MCF 10A (cell line): Measurements from ENCODE around the gene KRTAP10-6. TPM values are rescaled to one million over a fixed set of nuclear protein-coding genes. Genes with fewer than 3 reads are reported as not detected.
"Not testable (repeated sequence)": the region's sequence is repeated elsewhere in the genome, so short reads cannot be mapped to it uniquely, and the experiment has no call there.

ENCODE experiments used
- BruUV-seq: library from RNA; stranded (reverse); fragments of 400-500 nt; replicated peaks from 2 replicates; lab custom pipeline; 2021; lab: Mats Ljungman, UMichigan
- CTCF ChIA-PET: fragments of 300-600 bp; sonication (Branson Sonifier 250); formaldehyde crosslinking; extraction: SDS; loops from one replicate; lab custom pipeline; 2021; ENCODE audit warnings: antibody characterized with exemption, inconsistent platforms; lab: Yijun Ruan, JAX
- POLR2A ChIA-PET: fragments of 300-600, 350-650 bp; sonication (Branson Sonifier 250); formaldehyde crosslinking; extraction: SDS; loops from one replicate; lab custom pipeline; 2020; ENCODE audit warnings: antibody characterized with exemption, inconsistent platforms; lab: Yijun Ruan, JAX
- DNase-seq: peaks from one replicate; pipeline ENCODE4 v3.0.0-alpha.2; 2018; ENCODE audit not compliant: unreplicated experiment
- H3K27ac Mint-ChIP-seq: one replicate; pipeline ENCODE4 v1.8.0; 2022; ENCODE audit warnings: mild to moderate bottlenecking, low read depth, mixed read lengths; ENCODE audit not compliant: unreplicated experiment
- H3K27me3 Mint-ChIP-seq: one replicate; pipeline ENCODE4 v1.8.0; 2022; ENCODE audit warnings: mixed read lengths; ENCODE audit not compliant: insufficient read depth, unreplicated experiment
- H3K36me3 Mint-ChIP-seq: one replicate; pipeline ENCODE4 v1.8.0; 2022; ENCODE audit warnings: mild to moderate bottlenecking, moderate library complexity, mixed read lengths; ENCODE audit not compliant: insufficient read depth, unreplicated experiment
- H3K4me1 Mint-ChIP-seq: one replicate; pipeline ENCODE4 v1.8.0; 2022; ENCODE audit warnings: mixed read lengths; ENCODE audit not compliant: insufficient read depth, unreplicated experiment
- H3K4me3 Mint-ChIP-seq: one replicate; pipeline ENCODE4 v1.8.0; 2022; ENCODE audit warnings: mild to moderate bottlenecking, moderate library complexity, mixed read lengths; ENCODE audit not compliant: unreplicated experiment
- H3K9me3 Mint-ChIP-seq: one replicate; pipeline ENCODE4 v1.8.0; 2022; ENCODE audit warnings: mixed read lengths; ENCODE audit not compliant: unreplicated experiment
- intact Hi-C: fragments of 100-400 bp; cut with micrococcal nuclease; formaldehyde crosslinking; loops from 2 replicates; pipeline ENCODE4 v1.14.1; 2022
- total RNA-seq: library from RNA; stranded (reverse); gene quantifications from 2 replicates; pipeline ENCODE4 v1.2.3, GENCODE V29; 2022
- TF ChIP-seq, protein P1 (sequence below): fragments of 200-600 bp; IDR thresholded peaks from one replicate; pipeline ENCODE4 v1.8.0; 2022; ENCODE audit warnings: antibody characterized with exemption, mild to moderate bottlenecking; ENCODE audit not compliant: unreplicated experiment

Gene KRTAP10-6
- total RNA-seq, 1 experiment from 2014 or later: not detected

DNA sequence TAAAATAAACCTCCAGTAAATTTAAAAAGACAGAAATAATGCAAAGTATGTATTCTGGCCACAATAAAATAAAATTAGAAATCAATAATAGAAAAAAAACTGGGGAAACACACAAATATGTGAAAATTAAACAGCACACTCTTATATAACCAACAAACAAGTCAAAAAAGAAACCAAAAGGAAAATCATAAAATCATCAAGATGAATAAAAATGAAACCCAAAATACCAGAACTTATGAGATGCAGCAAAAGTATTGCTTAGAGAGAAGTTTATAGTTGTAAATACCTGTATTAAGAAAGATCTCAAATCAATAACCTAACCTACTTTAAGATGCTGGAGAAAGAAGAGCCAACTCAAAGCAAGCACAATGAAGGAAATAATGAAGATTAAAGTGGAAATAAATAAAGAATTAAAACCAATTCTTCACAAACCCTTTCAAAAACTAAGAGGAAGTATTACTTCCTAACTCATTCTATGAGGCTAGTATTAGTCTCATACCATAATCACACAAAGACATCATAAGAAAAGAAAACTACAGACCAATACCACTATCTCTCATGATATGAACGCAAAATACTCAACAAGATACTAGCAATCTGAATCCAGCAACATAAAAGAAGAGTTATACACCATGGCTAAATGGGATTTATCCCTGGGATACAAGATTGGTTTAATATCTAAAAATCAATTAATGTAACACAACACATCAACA, 27.3 kb downstream of the KRTAP10-6 start:
- H3K9me3 Mint-ChIP-seq: peaks cover 7% of the 10 kb centered on the region
- no peaks in the 10 kb centered on the region for H3K36me3 Mint-ChIP-seq
- BruUV-seq: no TSS peak
- POLR2A ChIA-PET: no interaction called here
- intact Hi-C loops: no loop called here
- H3K27me3 Mint-ChIP-seq: peaks cover 15% of the 10 kb centered on the region
- no peak for DNase-seq
- no peak overlapping the region for H3K4me3 Mint-ChIP-seq
- TF ChIP-seq, protein P1, sequence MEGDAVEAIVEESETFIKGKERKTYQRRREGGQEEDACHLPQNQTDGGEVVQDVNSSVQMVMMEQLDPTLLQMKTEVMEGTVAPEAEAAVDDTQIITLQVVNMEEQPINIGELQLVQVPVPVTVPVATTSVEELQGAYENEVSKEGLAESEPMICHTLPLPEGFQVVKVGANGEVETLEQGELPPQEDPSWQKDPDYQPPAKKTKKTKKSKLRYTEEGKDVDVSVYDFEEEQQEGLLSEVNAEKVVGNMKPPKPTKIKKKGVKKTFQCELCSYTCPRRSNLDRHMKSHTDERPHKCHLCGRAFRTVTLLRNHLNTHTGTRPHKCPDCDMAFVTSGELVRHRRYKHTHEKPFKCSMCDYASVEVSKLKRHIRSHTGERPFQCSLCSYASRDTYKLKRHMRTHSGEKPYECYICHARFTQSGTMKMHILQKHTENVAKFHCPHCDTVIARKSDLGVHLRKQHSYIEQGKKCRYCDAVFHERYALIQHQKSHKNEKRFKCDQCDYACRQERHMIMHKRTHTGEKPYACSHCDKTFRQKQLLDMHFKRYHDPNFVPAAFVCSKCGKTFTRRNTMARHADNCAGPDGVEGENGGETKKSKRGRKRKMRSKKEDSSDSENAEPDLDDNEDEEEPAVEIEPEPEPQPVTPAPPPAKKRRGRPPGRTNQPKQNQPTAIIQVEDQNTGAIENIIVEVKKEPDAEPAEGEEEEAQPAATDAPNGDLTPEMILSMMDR: no peak
- no peaks in the 10 kb centered on the region for H3K4me1 Mint-ChIP-seq
- CTCF ChIA-PET: interaction anchor here (0.6 kb wide), 1 partner anchor 42 kb away, joined by 3 read pairs; no protein-coding TSS in a partner anchor
- no peak overlapping the region for H3K27ac Mint-ChIP-seq

DNA sequence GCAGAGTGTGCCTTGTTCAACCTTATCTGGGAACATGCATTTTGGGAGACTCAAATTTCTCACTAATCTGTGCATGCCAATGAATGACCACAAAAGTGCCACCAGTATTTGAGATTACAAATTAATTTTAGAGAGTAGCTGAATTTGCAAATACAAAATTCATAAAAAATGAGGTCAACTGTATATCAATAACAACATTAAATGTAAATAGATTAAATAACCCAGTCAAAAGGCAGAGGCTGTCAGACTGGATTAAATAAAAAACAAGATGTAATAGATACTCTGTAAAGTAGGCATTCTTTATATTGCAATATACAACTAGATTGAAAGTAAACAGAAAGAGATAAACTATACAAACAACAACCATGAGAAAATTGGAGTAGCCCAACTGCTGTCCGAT, 28.2 kb downstream of the KRTAP10-6 start:
- Mint-ChIP-seq H3K4me1 (no peaks in the 10 kb centered on the region), H3K9me3 (peaks cover 7% of the 10 kb centered on the region), H3K27me3 (peaks cover 23% of the 10 kb centered on the region), H3K36me3 (no peaks in the 10 kb centered on the region), H3K4me3 (no peak overlapping the region), H3K27ac (no peak overlapping the region)
- no TSS peak for BruUV-seq
- intact Hi-C loops: no loop called here
- no peak for DNase-seq
- TF ChIP-seq, protein P1: no peak
- ChIA-PET POLR2A (no interaction called here), CTCF (interaction anchor here (0.6 kb wide), 1 partner anchor 598 kb away, joined by 3 read pairs; no protein-coding TSS in a partner anchor)

DNA sequence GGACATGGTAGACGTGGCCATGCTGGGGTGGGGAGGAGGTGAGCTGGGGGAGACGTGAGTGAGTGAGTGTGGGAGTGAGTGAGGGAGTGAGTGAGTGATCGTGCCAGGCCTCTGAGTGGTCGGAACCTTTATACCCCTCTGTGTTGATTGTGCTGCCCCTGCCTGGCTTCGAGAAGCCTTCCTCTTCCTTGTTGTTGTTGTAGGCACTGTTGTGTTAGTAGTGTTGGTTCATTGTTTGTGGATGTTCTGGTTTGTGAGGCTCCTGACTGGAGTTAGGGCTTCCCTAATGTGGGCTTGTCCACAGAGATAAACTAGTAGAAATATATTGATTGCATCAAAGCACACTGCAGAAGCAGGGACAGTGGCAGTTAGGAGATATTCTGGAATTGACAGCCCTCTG, 33.6 kb downstream of the KRTAP10-6 start, which contains the start of gene KRTAP10-3:
Gene KRTAP10-3, minus strand, starts transcription at position 101 of the 400 bp plus-strand sequence. Its CDS starts 80 bp downstream, at position 21.
- BruUV-seq: no TSS peak
- Mint-ChIP-seq H3K9me3 (peaks cover 11% of the 10 kb centered on the region), H3K4me1 (no peaks in the 10 kb centered on the region), H3K4me3 (no peak within 1 kb of the TSS), H3K36me3 (no peaks in the 10 kb centered on the region), H3K27me3 (peaks cover 65% of the 10 kb centered on the region), H3K27ac (no peak within 1 kb of the TSS)
- TF ChIP-seq, protein P1: no peak
- no peak for DNase-seq
- CTCF ChIA-PET: no interaction called here
- POLR2A ChIA-PET: no interaction called here
- intact Hi-C loops: no loop called here

DNA sequence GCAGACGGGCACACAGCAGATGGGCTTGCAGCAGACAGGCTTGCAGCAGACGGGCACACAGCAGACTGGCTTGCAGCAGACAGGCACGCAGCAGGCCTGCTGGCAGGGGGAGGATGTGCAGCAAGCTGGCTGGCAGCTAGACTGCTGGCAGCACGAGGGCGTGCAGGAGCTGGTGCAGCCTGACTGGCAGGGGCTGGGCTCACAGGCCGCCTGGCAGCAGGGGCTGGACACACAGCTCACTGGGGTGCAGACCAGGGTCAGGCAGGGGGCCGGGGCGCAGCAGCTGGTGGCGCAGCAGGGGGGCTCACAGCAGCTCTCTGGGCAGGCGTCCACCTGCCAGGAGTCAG, 34.0 kb downstream of the KRTAP10-6 start:
- H3K4me3 Mint-ChIP-seq, CTCF ChIA-PET, POLR2A ChIA-PET, BruUV-seq, intact Hi-C loops, DNase-seq, H3K36me3 Mint-ChIP-seq, H3K27ac Mint-ChIP-seq, H3K4me1 Mint-ChIP-seq: not testable (repeated sequence)
- Mint-ChIP-seq H3K9me3 (peaks cover 11% of the 10 kb centered on the region), H3K27me3 (peaks cover 69% of the 10 kb centered on the region)
